Measurements from ENCODE around the gene FAAH.
"Not testable (repeated sequence)": the region's sequence is repeated elsewhere in the genome, so short reads cannot be mapped to it uniquely, and the experiment has no call there.

The FAAH gene

GRCh38 chr1:46394108-46394871, at the start of gene FAAH:
FAAH (plus strand) TSS chr1:46394317; CDS start chr1:46394349, 32 bp downstream.
- peak; percentile 11 for DNase-seq (ENCODE audit: low read depth)

- DNase-seq (ENCODE audit: low read depth): no peak
Observed at GRCh38 chr1:46344481-46344880, 49.6 kb upstream of the FAAH start.

GRCh38 chr1:46345281-46345680, 48.8 kb upstream of the FAAH start:
- no peak for DNase-seq (ENCODE audit: low read depth)

GRCh38 chr1:46352363-46352762, 41.8 kb upstream of the FAAH start:
- DNase-seq (ENCODE audit: low read depth): no peak

GRCh38 chr1:46355920-46356319, 38.2 kb upstream of the FAAH start:
- not testable (repeated sequence) for DNase-seq (ENCODE audit: low read depth)

- no peak for DNase-seq (ENCODE audit: low read depth)
Observed at GRCh38 chr1:46362158-46362557, 32.0 kb upstream of the FAAH start.

GRCh38 chr1:46363121-46363520, 31.0 kb upstream of the FAAH start:
- DNase-seq (ENCODE audit: low read depth): no peak

- no peak for DNase-seq (ENCODE audit: low read depth)
Observed at GRCh38 chr1:46364612-46365011, 29.5 kb upstream of the FAAH start.

- not testable (repeated sequence) for DNase-seq (ENCODE audit: low read depth)
Observed at GRCh38 chr1:46365796-46366195, 28.3 kb upstream of the FAAH start.

GRCh38 chr1:46367072-46367471, 27.0 kb upstream of the FAAH start:
- DNase-seq (ENCODE audit: low read depth): no peak

- DNase-seq (ENCODE audit: low read depth): not testable (repeated sequence)
Observed at GRCh38 chr1:46367701-46368100, 26.4 kb upstream of the FAAH start.

- DNase-seq (ENCODE audit: low read depth): no peak
Observed at GRCh38 chr1:46368791-46369190, 25.3 kb upstream of the FAAH start.

GRCh38 chr1:46369542-46370213, 24.4 kb upstream of the FAAH start:
- DNase-seq (ENCODE audit: low read depth): no peak

- DNase-seq (ENCODE audit: low read depth): no peak
Observed at GRCh38 chr1:46370214-46370633, 23.9 kb upstream of the FAAH start.

- DNase-seq (ENCODE audit: low read depth): no peak
Observed at GRCh38 chr1:46372431-46372830, 21.7 kb upstream of the FAAH start.

- no peak for DNase-seq (ENCODE audit: low read depth)
Observed at GRCh38 chr1:46379996-46380395, 14.1 kb upstream of the FAAH start.

- DNase-seq (ENCODE audit: low read depth): no peak
Observed at GRCh38 chr1:46380508-46380907, 13.6 kb upstream of the FAAH start.

GRCh38 chr1:46393510-46393909, 607 bp upstream of the FAAH start:
- no peak for DNase-seq (ENCODE audit: low read depth)

- DNase-seq (ENCODE audit: low read depth): no peak
Observed at GRCh38 chr1:46394872-46395465, 852 bp downstream of the FAAH start.

GRCh38 chr1:46396441-46397398, 2.6 kb downstream of the FAAH start:
- no peak for DNase-seq (ENCODE audit: low read depth)

GRCh38 chr1:46399307-46399706, 5.2 kb downstream of the FAAH start:
- no peak for DNase-seq (ENCODE audit: low read depth)

- DNase-seq (ENCODE audit: low read depth): no peak
Observed at GRCh38 chr1:46400421-46400820, 6.3 kb downstream of the FAAH start.

Measured in activated gamma-delta T cell treated with anti-CD3 and anti-CD28 coated beads, Interleukin-2, amount 50 U/mL, for 16 hours (primary cell).